Fibroblast of pulmonary artery (primary cell): Measurements from ENCODE around the gene NPHP3.
"Not testable (repeated sequence)": the region's sequence is repeated elsewhere in the genome, so short reads cannot be mapped to it uniquely, and the experiment has no call there.

Experiments used
- DNase-seq: peaks from one replicate; pipeline ENCODE4 v3.0.0-alpha.2; 2010; ENCODE audit warnings: low read depth
- H3K4me3 ChIP-seq: replicated peaks from 2 replicates; pipeline ENCODE4 v1.5.1; 2011; ENCODE audit warnings: low read depth, mild to moderate bottlenecking, control low read depth, low read length, moderate library complexity
- TF ChIP-seq, protein P1 (sequence below): IDR thresholded peaks from 2 replicates; pipeline ENCODE4 v1.5.1; 2011; ENCODE audit warnings: mild to moderate bottlenecking, control low read depth, low read length, inconsistent platforms; ENCODE audit errors: missing control alignments

The NPHP3 gene

DNA sequence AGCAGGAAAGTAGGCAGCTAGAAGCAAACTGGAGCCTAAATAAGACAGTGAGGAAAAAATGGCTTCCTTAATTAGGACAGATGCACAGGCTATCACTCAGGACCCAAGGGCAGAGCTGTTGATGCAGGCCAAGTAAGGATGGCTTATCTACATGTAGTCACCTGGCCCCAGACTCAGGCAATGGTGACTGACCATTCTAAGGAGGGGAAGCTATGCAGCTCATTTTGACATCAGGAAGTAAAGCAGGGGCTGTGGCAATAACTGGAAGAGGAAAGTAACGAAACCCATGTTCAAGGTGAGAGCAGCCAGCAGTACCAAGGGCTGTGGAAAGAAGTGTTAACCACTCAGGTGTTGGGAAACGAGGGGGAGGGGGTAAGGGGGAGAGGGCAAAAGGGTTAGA lies 78.8 kb downstream of the NPHP3 start:
- H3K4me3 ChIP-seq: no peak overlapping the region
- DNase-seq: no peak
- TF ChIP-seq, protein P1, sequence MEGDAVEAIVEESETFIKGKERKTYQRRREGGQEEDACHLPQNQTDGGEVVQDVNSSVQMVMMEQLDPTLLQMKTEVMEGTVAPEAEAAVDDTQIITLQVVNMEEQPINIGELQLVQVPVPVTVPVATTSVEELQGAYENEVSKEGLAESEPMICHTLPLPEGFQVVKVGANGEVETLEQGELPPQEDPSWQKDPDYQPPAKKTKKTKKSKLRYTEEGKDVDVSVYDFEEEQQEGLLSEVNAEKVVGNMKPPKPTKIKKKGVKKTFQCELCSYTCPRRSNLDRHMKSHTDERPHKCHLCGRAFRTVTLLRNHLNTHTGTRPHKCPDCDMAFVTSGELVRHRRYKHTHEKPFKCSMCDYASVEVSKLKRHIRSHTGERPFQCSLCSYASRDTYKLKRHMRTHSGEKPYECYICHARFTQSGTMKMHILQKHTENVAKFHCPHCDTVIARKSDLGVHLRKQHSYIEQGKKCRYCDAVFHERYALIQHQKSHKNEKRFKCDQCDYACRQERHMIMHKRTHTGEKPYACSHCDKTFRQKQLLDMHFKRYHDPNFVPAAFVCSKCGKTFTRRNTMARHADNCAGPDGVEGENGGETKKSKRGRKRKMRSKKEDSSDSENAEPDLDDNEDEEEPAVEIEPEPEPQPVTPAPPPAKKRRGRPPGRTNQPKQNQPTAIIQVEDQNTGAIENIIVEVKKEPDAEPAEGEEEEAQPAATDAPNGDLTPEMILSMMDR: no peak

DNA sequence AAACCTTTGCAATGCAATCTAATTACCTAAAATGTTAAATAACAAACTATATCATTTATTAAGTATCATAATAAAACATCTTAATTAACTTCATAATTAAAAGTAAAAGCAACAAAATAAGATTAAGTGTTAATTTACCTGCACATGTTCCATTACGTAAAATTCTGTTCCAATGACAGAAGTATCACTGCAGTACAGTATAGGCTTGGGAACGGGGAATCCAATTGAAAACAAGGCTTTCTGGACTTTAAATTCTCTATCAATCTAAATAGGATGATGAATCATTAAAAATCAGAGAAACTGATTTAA lies 79.7 kb downstream of the NPHP3 start:
- DNase-seq: no peak
- no peak overlapping the region for H3K4me3 ChIP-seq
- TF ChIP-seq, protein P1: no peak

GRCh38 chr3:132641837-132642538 lies 80.2 kb downstream of the NPHP3 start:
- TF ChIP-seq, protein P1: peak; percentile 62
- DNase-seq: peak; percentile 81

DNA sequence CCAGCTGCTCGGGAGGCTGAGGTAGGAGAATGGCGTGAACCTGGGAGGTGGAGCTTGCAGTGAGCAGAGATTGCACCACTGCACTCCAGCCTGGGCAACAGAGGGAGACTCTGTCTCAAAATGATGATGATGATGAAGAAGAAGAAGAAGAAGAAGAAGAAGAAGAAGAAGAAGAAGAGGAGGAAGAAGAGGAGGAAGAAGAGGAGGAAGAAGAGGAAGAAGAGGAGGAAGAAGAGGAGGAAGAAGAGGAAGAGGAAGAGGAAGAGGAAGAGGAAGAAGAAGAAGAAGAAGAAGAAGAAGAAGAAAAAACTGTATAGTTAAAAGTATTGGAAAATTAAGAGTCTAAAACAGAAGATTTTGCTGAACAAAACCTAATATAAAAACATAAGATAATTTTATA lies 80.8 kb downstream of the NPHP3 start:
- DNase-seq, H3K4me3 ChIP-seq: not testable (repeated sequence)

More at GRCh38 chr3:132641837-132642538, 80.2 kb downstream of the NPHP3 start:
- no peak overlapping the region for H3K4me3 ChIP-seq

DNA sequence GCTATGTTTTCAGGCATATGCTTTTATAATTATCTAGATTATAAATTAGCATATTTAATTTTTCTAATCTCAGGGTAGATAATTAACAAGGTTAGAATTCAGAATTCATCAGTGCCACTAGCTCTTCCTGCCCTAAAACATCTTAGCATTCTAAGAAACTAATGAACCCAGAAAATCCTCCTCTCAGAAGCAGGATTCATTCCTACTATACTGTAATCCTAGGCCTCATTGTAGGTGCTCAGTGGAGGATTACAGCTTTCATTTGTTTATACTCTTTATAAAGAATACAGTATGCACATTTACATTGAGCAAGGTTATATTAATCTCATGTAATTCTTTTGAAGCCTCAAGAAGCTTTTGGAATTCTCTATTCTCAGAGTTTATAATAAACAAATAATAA lies 83.5 kb downstream of the NPHP3 start:
- TF ChIP-seq, protein P1: no peak
- H3K4me3 ChIP-seq: no peak overlapping the region
- no peak for DNase-seq

DNA sequence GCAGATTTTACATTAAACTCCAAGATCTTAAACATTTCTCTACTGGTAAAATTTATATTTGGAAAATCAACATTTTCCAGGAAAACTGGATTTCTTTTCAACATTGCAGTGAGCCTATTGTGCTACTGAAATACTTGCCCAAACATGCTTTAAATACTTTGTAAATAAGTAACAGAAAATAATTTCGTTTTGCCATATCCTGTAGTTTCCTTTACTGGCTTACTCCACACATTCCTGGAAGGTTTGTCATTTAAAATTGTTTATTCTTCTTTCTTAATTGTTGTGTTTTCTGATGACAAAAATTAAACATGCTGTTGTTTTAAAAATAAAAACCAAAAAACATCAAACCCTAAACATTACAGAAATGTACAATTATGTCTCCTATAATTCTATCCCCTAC lies 84.6 kb downstream of the NPHP3 start:
- H3K4me3 ChIP-seq: no peak overlapping the region
- DNase-seq: peak; percentile 53
- TF ChIP-seq, protein P1: no peak

DNA sequence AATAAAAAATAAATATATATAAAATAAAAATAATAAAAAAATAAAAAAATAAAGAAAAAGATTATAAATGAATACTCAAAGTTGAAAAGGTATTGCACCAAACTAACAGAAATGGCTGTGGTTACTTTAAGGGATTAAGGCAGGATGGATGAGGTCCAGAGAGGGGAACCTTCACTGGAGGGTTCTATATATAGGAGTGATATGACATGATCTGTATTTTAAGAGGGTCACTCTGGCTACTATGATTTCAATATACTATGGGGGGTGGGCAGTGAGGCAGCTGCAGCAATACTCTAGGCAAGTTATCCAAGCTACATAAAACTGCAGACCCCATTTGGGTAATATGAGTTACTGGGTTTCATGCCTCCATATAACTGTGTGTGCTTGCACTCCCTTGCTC lies 87.2 kb downstream of the NPHP3 start:
- TF ChIP-seq, protein P1: no peak
- DNase-seq: no peak
- H3K4me3 ChIP-seq: no peak overlapping the region
